CD4-positive, alpha-beta T cell treated with Interleukin-12 subunit alpha and Interleukin-12 subunit beta, for 1 hour (primary cell): ENCODE measurements around the gene INPP5K.
A peak's percentile ranks its signal among the peaks of the same experiment; 100 is the strongest.
"Not testable (repeated sequence)": the region's sequence is repeated elsewhere in the genome, so short reads cannot be mapped to it uniquely, and the experiment has no call there.

Source experiments
- DNase-seq: peaks from one replicate; pipeline ENCODE4 v3.0.0-alpha.2; 2020

Gene INPP5K

GRCh38 chr17:1546292-1546922 is 30.0 kb upstream of the INPP5K start:
- DNase-seq = no peak

- no peak for DNase-seq
Measured at GRCh38 chr17:1545618-1546017, 29.2 kb upstream of the INPP5K start.

- no peak for DNase-seq
Measured at GRCh38 chr17:1542316-1542715, 25.9 kb upstream of the INPP5K start.

GRCh38 chr17:1541367-1541904 is 25.0 kb upstream of the INPP5K start:
- no peak for DNase-seq

- DNase-seq = no peak
Measured at GRCh38 chr17:1539811-1540210, 23.4 kb upstream of the INPP5K start.

GRCh38 chr17:1535737-1536136 is 19.3 kb upstream of the INPP5K start:
- no peak for DNase-seq

- DNase-seq = no peak
Measured at GRCh38 chr17:1533661-1534325, 17.4 kb upstream of the INPP5K start.

- peak; percentile 56 for DNase-seq
Measured at GRCh38 chr17:1532836-1533602, 16.6 kb upstream of the INPP5K start.

- DNase-seq = no peak
Measured at GRCh38 chr17:1529863-1530262, 13.5 kb upstream of the INPP5K start.

- DNase-seq = peak; percentile 63
Measured at GRCh38 chr17:1526876-1527275, 10.5 kb upstream of the INPP5K start.

- no peak for DNase-seq
Measured at GRCh38 chr17:1522626-1523025, 6.2 kb upstream of the INPP5K start.

GRCh38 chr17:1521086-1521640 is 4.8 kb upstream of the INPP5K start:
- DNase-seq = no peak

- DNase-seq = no peak
Measured at GRCh38 chr17:1519678-1520077, 3.3 kb upstream of the INPP5K start.

GRCh38 chr17:1518410-1518809 is 2.0 kb upstream of the INPP5K start:
- DNase-seq = no peak

GRCh38 chr17:1515640-1516387 is 598 bp downstream of the INPP5K start:
- peak; percentile 77 for DNase-seq

GRCh38 chr17:1512351-1512750 is 4.1 kb downstream of the INPP5K start:
- DNase-seq = no peak

GRCh38 chr17:1511756-1512321 is 4.6 kb downstream of the INPP5K start:
- no peak for DNase-seq

GRCh38 chr17:1511290-1511689 is 5.1 kb downstream of the INPP5K start:
- DNase-seq = no peak

- no peak for DNase-seq
Measured at GRCh38 chr17:1509290-1509881, 7.0 kb downstream of the INPP5K start.

- not testable (repeated sequence) for DNase-seq
Measured at GRCh38 chr17:1508709-1509108, 7.7 kb downstream of the INPP5K start.

GRCh38 chr17:1506649-1507267 is 9.7 kb downstream of the INPP5K start:
- no peak for DNase-seq
